RWPE1 (cell line): ENCODE data around the gene ALKBH5.

Experiments used
- CTCF ChIA-PET: fragments of 350-600 bp; sonication (Branson Sonifier 250); formaldehyde crosslinking; extraction: SDS; loops from one replicate; lab custom pipeline; 2021; lab: Yijun Ruan, JAX
- POLR2A ChIA-PET: fragments of 400-600 bp; formaldehyde crosslinking; extraction: SDS; loops from one replicate; lab custom pipeline; 2020; ENCODE audit warnings: antibody characterized with exemption; ENCODE audit not compliant: low non-redundant PET; lab: Yijun Ruan, JAX
- DNase-seq: peaks from one replicate; pipeline ENCODE4 v3.0.0; 2012; ENCODE audit warnings: low spot score
- H3K27ac ChIP-seq: fragments of 450-650 bp; 2 replicates; pipeline ENCODE4 v1.5.1; 2017
- TF ChIP-seq, protein P1 (sequence below): fragments of 450-650 bp; conservative IDR thresholded peaks from 2 replicates; pipeline ENCODE4 v1.5.1; 2017; ENCODE audit warnings: low read depth, mild to moderate bottlenecking

The ALKBH5 gene

DNA sequence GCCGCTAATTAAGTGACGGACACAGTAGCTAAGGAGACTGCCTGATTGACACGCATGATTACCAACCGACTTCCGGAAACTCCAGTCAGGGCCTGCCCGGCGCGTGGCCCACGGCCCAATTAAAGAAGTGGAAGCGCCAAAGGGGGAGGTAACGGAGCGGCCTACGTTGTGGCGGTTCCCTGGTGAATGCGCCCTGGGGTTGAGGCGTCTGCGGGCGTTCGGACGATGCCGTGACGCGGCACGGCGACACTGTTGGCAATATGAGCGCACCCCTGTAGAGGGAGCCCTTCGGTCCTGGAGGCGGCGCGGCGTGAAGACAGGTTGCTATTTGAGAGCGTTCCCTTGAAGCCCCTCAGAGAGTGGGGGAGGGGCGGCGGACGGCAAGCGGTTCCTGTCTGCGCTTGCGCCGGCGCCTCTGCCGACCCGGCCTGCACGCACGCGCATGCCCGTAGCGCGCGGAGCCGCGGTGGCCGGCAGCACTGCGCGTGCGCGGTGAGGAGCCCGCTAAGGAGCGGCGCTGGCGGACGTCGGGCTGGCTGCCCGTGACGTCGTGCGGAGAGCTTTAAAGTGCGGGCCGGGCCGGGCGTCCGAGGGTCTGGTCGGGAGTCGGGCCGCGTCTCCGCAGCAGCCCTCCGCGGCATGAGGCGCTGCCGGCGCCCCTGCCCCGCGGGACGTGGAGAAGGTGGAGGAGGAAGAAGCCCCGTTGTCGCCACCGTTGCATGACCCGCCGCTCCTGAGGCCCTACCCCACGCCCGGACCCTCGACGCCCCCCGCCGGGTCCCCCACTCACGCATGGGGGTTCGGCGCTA, at the start of gene ALKBH5:
ALKBH5 (plus strand) TSS at position 495 of the 809 bp plus-strand sequence. CDS start 416 bp downstream, outside the sequence.
- DNase-seq, result peak; percentile 99
- TF ChIP-seq, protein P1, sequence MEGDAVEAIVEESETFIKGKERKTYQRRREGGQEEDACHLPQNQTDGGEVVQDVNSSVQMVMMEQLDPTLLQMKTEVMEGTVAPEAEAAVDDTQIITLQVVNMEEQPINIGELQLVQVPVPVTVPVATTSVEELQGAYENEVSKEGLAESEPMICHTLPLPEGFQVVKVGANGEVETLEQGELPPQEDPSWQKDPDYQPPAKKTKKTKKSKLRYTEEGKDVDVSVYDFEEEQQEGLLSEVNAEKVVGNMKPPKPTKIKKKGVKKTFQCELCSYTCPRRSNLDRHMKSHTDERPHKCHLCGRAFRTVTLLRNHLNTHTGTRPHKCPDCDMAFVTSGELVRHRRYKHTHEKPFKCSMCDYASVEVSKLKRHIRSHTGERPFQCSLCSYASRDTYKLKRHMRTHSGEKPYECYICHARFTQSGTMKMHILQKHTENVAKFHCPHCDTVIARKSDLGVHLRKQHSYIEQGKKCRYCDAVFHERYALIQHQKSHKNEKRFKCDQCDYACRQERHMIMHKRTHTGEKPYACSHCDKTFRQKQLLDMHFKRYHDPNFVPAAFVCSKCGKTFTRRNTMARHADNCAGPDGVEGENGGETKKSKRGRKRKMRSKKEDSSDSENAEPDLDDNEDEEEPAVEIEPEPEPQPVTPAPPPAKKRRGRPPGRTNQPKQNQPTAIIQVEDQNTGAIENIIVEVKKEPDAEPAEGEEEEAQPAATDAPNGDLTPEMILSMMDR, result no peak
- POLR2A ChIA-PET, result interaction anchor here (0.6 to 1.0 kb wide), 3 partner anchors 13 to 194 kb away, joined by 3 to 4 read pairs (median 3); partner anchors contain the start of gene EVPLL
- peak within 1 kb of the TSS; percentile 99 for H3K27ac ChIP-seq
- CTCF ChIA-PET, result interaction anchor here (0.7 kb wide), 2 partner anchors 15 to 64 kb away, joined by 3 to 4 read pairs; no protein-coding TSS in a partner anchor

DNA sequence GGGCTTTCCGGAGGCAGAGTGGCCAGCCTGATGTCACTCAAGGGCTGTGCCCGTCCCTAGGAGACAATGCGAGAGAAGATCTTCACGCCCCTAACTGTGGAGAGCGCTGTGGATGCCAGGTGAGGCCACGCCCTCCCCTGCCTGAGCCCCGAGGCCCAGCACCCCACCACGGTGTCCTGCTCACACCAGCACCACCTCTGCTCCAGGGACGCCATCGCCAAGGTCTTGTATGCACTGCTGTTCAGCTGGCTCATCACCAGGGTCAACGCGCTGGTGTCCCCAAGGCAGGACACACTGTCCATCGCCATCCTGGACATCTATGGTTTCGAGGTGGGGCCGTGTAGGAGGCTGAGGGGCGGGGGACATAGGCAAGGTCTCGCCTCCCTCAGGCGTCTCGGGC, 47.3 kb upstream of the ALKBH5 start:
- no peak for DNase-seq
- H3K27ac ChIP-seq, result no peak overlapping the region
- CTCF ChIA-PET, result no interaction called here
- POLR2A ChIA-PET, result no interaction called here
- TF ChIP-seq, protein P1, result no peak

DNA sequence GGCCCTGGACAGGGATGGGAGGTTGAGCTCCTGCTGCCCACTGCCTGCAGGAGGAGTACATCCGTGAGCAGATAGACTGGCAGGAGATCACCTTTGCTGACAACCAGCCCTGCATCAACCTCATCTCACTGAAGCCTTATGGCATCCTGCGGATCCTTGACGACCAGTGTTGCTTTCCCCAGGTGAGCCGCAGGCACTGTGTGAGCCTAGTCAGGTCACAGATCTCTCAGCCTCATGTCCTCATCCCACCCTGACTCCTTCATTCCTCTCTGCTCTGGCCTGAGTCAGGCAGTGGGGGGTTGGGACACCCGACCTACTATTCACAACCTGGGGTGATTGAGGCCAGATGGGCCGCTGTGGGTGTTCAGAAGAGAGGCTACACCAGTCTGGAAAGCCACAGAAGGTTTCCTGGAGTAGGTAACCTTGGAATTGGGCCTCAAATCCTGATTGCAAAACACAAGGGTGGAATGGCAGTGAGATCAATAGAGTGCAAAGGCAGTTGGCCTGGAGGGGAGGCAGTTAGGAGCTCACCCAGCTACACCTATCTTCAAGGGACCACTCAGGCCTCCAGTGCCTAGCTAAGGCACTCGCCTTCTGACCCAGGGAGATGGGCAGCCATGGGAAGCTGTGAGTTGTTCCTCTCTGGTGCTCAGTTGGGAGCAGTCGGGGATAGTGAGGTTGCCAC, 45.4 kb upstream of the ALKBH5 start:
- TF ChIP-seq, protein P1, result no peak
- ChIA-PET CTCF (interaction anchor here (1.2 kb wide), 1 partner anchor 28 kb away, joined by 3 read pairs; no protein-coding TSS in a partner anchor), POLR2A (no interaction called here)
- H3K27ac ChIP-seq, result no peak overlapping the region
- no peak for DNase-seq

DNA sequence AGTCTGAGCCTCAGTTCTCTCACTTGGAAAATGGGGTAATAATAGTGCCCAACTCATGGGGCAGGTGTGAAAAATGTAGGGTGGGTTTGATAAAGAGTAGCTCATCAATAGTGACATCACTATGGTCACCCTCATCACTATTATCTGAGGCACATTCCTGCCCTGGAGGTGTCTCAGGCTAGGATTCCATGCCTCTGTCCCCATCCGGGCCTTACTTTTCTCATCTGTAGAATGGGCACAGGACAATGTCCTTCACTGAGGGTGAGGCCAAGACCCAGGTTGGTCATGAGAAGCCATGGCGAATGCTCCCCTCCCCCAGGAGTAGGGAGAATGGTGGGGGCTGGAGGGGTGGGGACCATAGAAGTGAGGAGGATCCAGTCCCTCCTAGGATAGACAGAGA, 44.5 kb upstream of the ALKBH5 start:
- TF ChIP-seq, protein P1, result no peak
- ChIA-PET CTCF (interaction anchor here (1.2 kb wide), 1 partner anchor 27 kb away, joined by 3 read pairs; no protein-coding TSS in a partner anchor), POLR2A (no interaction called here)
- DNase-seq, result no peak
- no peak overlapping the region for H3K27ac ChIP-seq

DNA sequence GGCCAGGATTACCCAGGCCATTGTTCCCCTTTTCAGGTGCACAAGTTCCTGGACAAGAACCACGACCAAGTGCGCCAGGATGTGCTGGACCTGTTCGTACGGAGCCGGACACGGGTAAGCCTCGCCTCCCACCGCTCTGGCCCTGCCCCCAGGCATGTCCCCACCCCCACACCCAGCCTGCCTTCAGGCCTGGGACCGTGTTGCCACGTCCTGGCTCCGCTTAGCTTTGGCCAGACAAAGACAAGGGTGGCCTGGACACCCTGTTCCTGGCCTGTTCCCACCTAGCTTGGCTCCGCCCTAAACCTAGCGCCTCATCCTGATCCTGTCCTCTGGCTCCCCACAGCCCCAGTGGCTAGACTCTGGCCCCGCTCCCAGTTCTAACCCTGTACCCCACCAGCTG, 44.1 kb upstream of the ALKBH5 start:
- no peak for DNase-seq
- CTCF ChIA-PET, result interaction anchor here (1.2 kb wide), 2 partner anchors 10 to 27 kb away, joined by 3 to 5 read pairs; no protein-coding TSS in a partner anchor
- no peak overlapping the region for H3K27ac ChIP-seq
- TF ChIP-seq, protein P1, result no peak
- POLR2A ChIA-PET, result no interaction called here

DNA sequence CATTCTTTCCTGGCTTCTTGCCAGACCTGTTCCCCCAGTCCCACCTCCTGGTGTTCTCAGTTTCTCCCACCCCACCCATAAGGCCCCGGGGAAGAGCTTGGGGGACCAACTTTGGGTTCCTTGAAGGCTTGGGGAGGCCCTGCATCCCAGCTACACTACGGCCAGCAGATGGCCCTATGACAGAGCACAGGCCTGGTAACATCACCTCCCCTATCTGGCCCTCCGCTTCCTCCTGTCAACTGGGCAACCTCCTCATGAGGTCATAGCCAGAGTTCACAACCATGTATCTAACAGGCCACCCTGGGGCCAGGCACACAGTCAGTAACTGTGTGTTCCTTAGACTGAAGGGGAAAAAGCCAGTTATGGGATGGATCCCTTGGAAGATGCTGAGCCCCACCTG, 43.7 kb upstream of the ALKBH5 start:
- CTCF ChIA-PET, result interaction anchor here (0.6 to 1.2 kb wide), 4 partner anchors 10 to 184 kb away, joined by 3 to 5 read pairs (median 4); no protein-coding TSS in a partner anchor
- H3K27ac ChIP-seq, result no peak overlapping the region
- TF ChIP-seq, protein P1, result no peak
- POLR2A ChIA-PET, result no interaction called here
- DNase-seq, result no peak
